HepG2 (cell line): ENCODE results near the gene SLC66A3. TPM values are rescaled to one million over a fixed set of nuclear protein-coding genes. Genes with fewer than 3 reads are reported as not detected.

Experiments
- ATAC-seq: fragments of 200-7000 bp; cut with Tn5 transposase; 3 replicates; pipeline ENCODE4 v1.9.1; 2020; ENCODE audit warnings: mild to moderate bottlenecking, moderate library complexity
- BruUV-seq: library from RNA; stranded (reverse); fragments of 400-500 nt; replicated peaks from 2 replicates; lab custom pipeline; 2021; lab: Mats Ljungman, UMichigan
- CTCF ChIA-PET: fragments of 300-600 bp; formaldehyde crosslinking; extraction: SDS; loops from one replicate; lab custom pipeline; 2021; ENCODE audit warnings: low total read pairs, inconsistent platforms, low intra/inter-chr PET ratio; lab: Yijun Ruan, JAX
- POLR2A ChIA-PET: fragments of 350-600 bp; sonication (Branson Sonifier 250); formaldehyde crosslinking; loops from one replicate; lab custom pipeline; 2020; ENCODE audit warnings: antibody characterized with exemption, inconsistent platforms; lab: Yijun Ruan, JAX
- DNase-seq: peaks from one replicate; pipeline ENCODE4 v3.0.0-alpha.2; 2015; ENCODE audit warnings: low spot score
- FAIRE-seq: peaks from 3 replicates; lab custom pipeline; 2011; peaks lifted over from hg19 to GRCh38; lab: Jason Lieb, UNC
- H2AFZ ChIP-seq: one replicate; pipeline ENCODE4 v1.6.1; 2011; ENCODE audit warnings: low read length, inconsistent platforms
- H3K27ac ChIP-seq: fragments of 300-600 bp; 3 replicates; pipeline ENCODE4 v1.8.0; 2011; ENCODE audit warnings: mixed run types, mild to moderate bottlenecking, mixed read lengths, low read length, inconsistent platforms; ENCODE audit not compliant: insufficient read depth; ENCODE audit errors: extremely low read length
- H3K27me3 ChIP-seq, 2 experiments: fragments of 200-600 bp in 1 of 2; 2 replicates in 1 of 2; 3 replicates in 1 of 2; pipeline versions ENCODE4 v1.6.0 to v1.8.0; 2011; ENCODE audit warnings: low read length in 2 of 2, mild to moderate bottlenecking in 2 of 2, moderate library complexity in 2 of 2, inconsistent platforms in 1 of 2; ENCODE audit not compliant: insufficient read depth in 2 of 2, control insufficient read depth in 1 of 2
- H3K36me3 ChIP-seq, 2 experiments: fragments of 200-600 bp in 1 of 2; replicated peaks in 1 of 2; 2 replicates in 1 of 2; 3 replicates in 1 of 2; pipeline versions ENCODE4 v1.5.1 to v1.8.0; 2011; ENCODE audit warnings: low read length in 2 of 2, inconsistent platforms in 1 of 2; ENCODE audit not compliant: insufficient read depth in 2 of 2, control insufficient read depth in 1 of 2
- H3K4me1 ChIP-seq: 2 replicates; pipeline ENCODE4 v1.5.1; 2012; ENCODE audit warnings: low read length, inconsistent platforms; ENCODE audit not compliant: insufficient read depth
- H3K4me2 ChIP-seq: 2 replicates; pipeline ENCODE4 v1.6.0; 2011; ENCODE audit warnings: low read depth, low read length, inconsistent platforms
- H3K4me3 ChIP-seq, 3 experiments: fragments of 200-600 bp in 1 of 3; sonication (generic), shearing (Covaris generic) in 1 of 3; replicated peaks in 1 of 3; 2 replicates each; pipeline ENCODE4 v1.5.1; 2011 to 2016; ENCODE audit warnings: low read length in 3 of 3, inconsistent platforms in 2 of 3, low read depth in 2 of 3, mild to moderate bottlenecking in 2 of 3, control low read depth in 1 of 3, mixed read lengths in 1 of 3; ENCODE audit not compliant: insufficient read depth in 1 of 3
- H3K79me2 ChIP-seq: one replicate; pipeline ENCODE4 v1.6.1; 2011; ENCODE audit warnings: low read length, inconsistent platforms; ENCODE audit not compliant: insufficient read depth
- H3K9ac ChIP-seq: 2 replicates; pipeline ENCODE4 v1.6.0; 2011; ENCODE audit warnings: mild to moderate bottlenecking, low read depth, low read length, inconsistent platforms; ENCODE audit not compliant: insufficient read depth
- H3K9me3 ChIP-seq: 2 replicates; pipeline ENCODE4 v1.5.1; 2012; ENCODE audit warnings: mild to moderate bottlenecking, low read length
- H4K20me1 ChIP-seq: 2 replicates; pipeline ENCODE4 v1.6.0; 2011; ENCODE audit warnings: inconsistent platforms, mild to moderate bottlenecking, low read length, moderate library complexity; ENCODE audit not compliant: insufficient read depth
- AKNA ChIP-seq: sonication (generic); formaldehyde crosslinking; IDR thresholded peaks from 2 replicates; pipeline ENCODE4 v1.4.0; 2020; ENCODE audit warnings: missing genetic modification reagents, borderline replicate concordance
- CHD2 ChIP-seq: IDR thresholded peaks from 2 replicates; pipeline ENCODE4 v1.6.1; 2011; ENCODE audit warnings: low read depth, low read length, improper control_type of control experiment
- FOXO1 ChIP-seq: sonication (generic); formaldehyde crosslinking; IDR thresholded peaks from 2 replicates; pipeline ENCODE4 v1.4.0; 2020; ENCODE audit warnings: missing genetic modification reagents
- IRX3 ChIP-seq: sonication (generic); formaldehyde crosslinking; IDR thresholded peaks from 2 replicates; pipeline ENCODE4 v1.8.1; 2023; ENCODE audit warnings: mild to moderate bottlenecking, low read depth, missing genetic modification reagents, borderline replicate concordance
- NBN ChIP-seq: fragments of 450-650 bp; conservative IDR thresholded peaks from 2 replicates; pipeline ENCODE4 v1.6.1; 2017
- NR2F1 ChIP-seq, 2 experiments: fragments of 450-650 bp in 1 of 2; formaldehyde crosslinking in 1 of 2; IDR thresholded peaks; 2 replicates each; pipeline versions ENCODE4 v1.5.0 to v1.6.1; 2016 to 2020; ENCODE audit warnings: mild to moderate bottlenecking in 1 of 2, missing compliant biosample characterization in 1 of 2, missing genetic modification reagents in 1 of 2, moderate library complexity in 1 of 2
- SIN3A ChIP-seq: IDR thresholded peaks from 2 replicates; pipeline ENCODE4 v1.6.1; 2011; ENCODE audit warnings: low read depth, mild to moderate bottlenecking, control low read depth, low read length, borderline replicate concordance
- ZBTB34 ChIP-seq: sonication (generic); formaldehyde crosslinking; IDR thresholded peaks from 2 replicates; pipeline ENCODE4 v1.8.0; 2022; ENCODE audit warnings: mild to moderate bottlenecking, missing genetic modification reagents
- ZMYM3 ChIP-seq: sonication (generic); formaldehyde crosslinking; IDR thresholded peaks from 2 replicates; pipeline ENCODE4 v1.5.1; 2020; ENCODE audit warnings: mild to moderate bottlenecking, missing genetic modification reagents
- ZNF354B ChIP-seq: sonication (generic); formaldehyde crosslinking; IDR thresholded peaks from 2 replicates; pipeline ENCODE4 v1.8.0; 2022; ENCODE audit warnings: mild to moderate bottlenecking, missing genetic modification reagents
- ZNF639 ChIP-seq: conservative IDR thresholded peaks from 2 replicates; pipeline ENCODE4 v1.6.1; 2018; ENCODE audit warnings: missing genetic modification reagents
- ZNF672 ChIP-seq: sonication (generic); formaldehyde crosslinking; IDR thresholded peaks from 2 replicates; pipeline ENCODE4 v1.8.1; 2022; ENCODE audit warnings: missing genetic modification reagents
- ZNF720 ChIP-seq: sonication (generic); formaldehyde crosslinking; IDR thresholded peaks from 2 replicates; pipeline ENCODE4 v1.4.0; 2020; ENCODE audit warnings: missing genetic modification reagents
- ZNF770 ChIP-seq: sonication (generic); formaldehyde crosslinking; IDR thresholded peaks from 2 replicates; pipeline ENCODE4 v1.5.0; 2020; ENCODE audit warnings: mild to moderate bottlenecking, missing genetic modification reagents
- WGBS: methylation state at CpG from one replicate; pipeline ENCODE4 v1.1.6; 2017; ENCODE audit warnings: low lambda C conversion rate; 5-methylcytosine and 5-hydroxymethylcytosine counted together
- in situ Hi-C: cut with HindIII; loops from 2 replicates; pipeline ENCODE4 v1.10.0; 2017; ENCODE audit warnings: low pct_unique_long_range_greater_than_20kb; ENCODE audit not compliant: extremely low pct_ligation_motif_present
- intact Hi-C: fragments of 100-400 bp; cut with micrococcal nuclease; formaldehyde crosslinking; loops from one replicate; pipeline ENCODE4 v1.10.0; 2022; ENCODE audit not compliant: unreplicated experiment
- polyA plus RNA-seq, 8 experiments: library from polyadenylated mRNA; depleted of rRNA in 3 of 8; stranded (reverse) in 7 of 8; unstranded in 1 of 8; fragments of >200 nt; fragmentation: Illumina TruSeq in 4 of 8; extraction: Trizol in 4 of 8; gene quantifications; 2 replicates each; pipeline versions ENCODE4 v1.2.1 to v1.2.3, GENCODE V29; 2011 to 2016; ENCODE audit warnings: low read depth in 4 of 8, missing spikeins in 1 of 8, mixed read lengths in 1 of 8; ENCODE audit not compliant: insufficient read depth in 1 of 8
- total RNA-seq, 5 experiments: library from RNA; depleted of rRNA; stranded (reverse); fragments of >200 nt; fragmentation: Illumina TruSeq; extraction: Trizol; gene quantifications; 2 replicates each; pipeline ENCODE4 v1.2.3, GENCODE V29; 2016; ENCODE audit warnings: low read depth in 1 of 5

SLC66A3 gene
- total and polyA plus RNA-seq, 2 of the 13 experiments (the other 11 are each of a cell fraction or from before 2014, with no cell fraction given): 2.2 to 3.7 TPM

- Histone ChIP-seq H3K27me3 (peaks cover 6 to 30% of the 10 kb centered on the region in 2 experiments; a peak in 4 of 5 replicates), H3K9me3 (no peaks in the 10 kb centered on the region), H3K36me3 (no peaks in the 10 kb centered on the region), H3K27ac (no peak overlapping the region), H3K4me3 (peak overlapping the region; percentile 9 to 47 (median 25); a peak in 4 of 6 replicates), H2AFZ (no peak overlapping the region), H4K20me1 (no peaks in the 10 kb centered on the region), H3K4me1 (peaks cover 53% of the 10 kb centered on the region), H3K79me2 (no peaks in the 10 kb centered on the region), H3K4me2 (peak overlapping the region; percentile 70), H3K9ac (no peak overlapping the region)
- in situ Hi-C loops (no loop called here), intact Hi-C loops (no loop called here)
- POLR2A ChIA-PET: no interaction called here
- WGBS: 26% methylated on average over 15 of the region's 15 CpGs
- DNase-seq (no peak), FAIRE-seq (no peak), ATAC-seq (peak; percentile 19)
- no TSS peak for BruUV-seq
- CTCF ChIA-PET: no interaction called here
- TF ChIP-seq SIN3A: no peak
- no peak for TF ChIP-seq ZNF639 (CRISPR knock-in tag)
- peak; percentile 92 for TF ChIP-seq ZNF770 (CRISPR knock-in tag)
- no peak for TF ChIP-seq FOXO1 (CRISPR knock-in tag)
- TF ChIP-seq AKNA (CRISPR knock-in tag): no peak
- 0 out of 4 replicates have a peak, but pooled peaks of 1 of the 2 experiments have one; percentile 34 for TF ChIP-seq NR2F1 (CRISPR knock-in tag; IDR thresholded peaks at IDR 0.05)
- TF ChIP-seq ZBTB34: no peak
- TF ChIP-seq IRX3 (CRISPR knock-in tag): no peak
- no peak for TF ChIP-seq CHD2
- TF ChIP-seq ZNF720 (CRISPR knock-in tag): no peak
- TF ChIP-seq ZNF354B: no peak
- no peak for TF ChIP-seq ZNF672
- peak; percentile 55; the same call in 1 of the 2 replicates for TF ChIP-seq ZMYM3 (CRISPR knock-in tag)
- no peak for TF ChIP-seq NBN
Observed at GRCh38 chr2:11160731-11161455, 5.6 kb downstream of the SLC66A3 start.
